GM23338 (cell line): Measurements from ENCODE around the gene CCAR1. TPM values are rescaled to one million over a fixed set of nuclear protein-coding genes. Genes with fewer than 3 reads are reported as not detected.
A peak's percentile ranks its signal among the peaks of the same experiment; 100 is the strongest.
"Not testable (repeated sequence)": the region's sequence is repeated elsewhere in the genome, so short reads cannot be mapped to it uniquely, and the experiment has no call there.

ENCODE experiments used
- ATAC-seq: fragments of 200-7000 bp; cut with Tn5 transposase; 3 replicates; pipeline ENCODE4 v1.9.1; 2020
- DNase-seq: peaks from one replicate; pipeline ENCODE4 v3.0.0-alpha.2; 2015; ENCODE audit warnings: low spot score
- H2AFZ ChIP-seq: fragments of 200-600 bp; sonication (generic); 2 replicates; pipeline ENCODE4 v1.8.0; 2016; ENCODE audit warnings: antibody characterized with exemption, mild to moderate bottlenecking, moderate library complexity
- H3F3A ChIP-seq: fragments of 200-600 bp; sonication (generic); replicated peaks from 2 replicates; pipeline ENCODE4 v1.8.0; 2017; ENCODE audit warnings: antibody characterized with exemption, mixed run types, low read depth
- H3K27ac ChIP-seq: fragments of 200-600 bp; sonication (generic); 2 replicates; pipeline ENCODE4 v1.6.1; 2016; ENCODE audit warnings: low read depth
- H3K27me3 ChIP-seq: fragments of 200-600 bp; sonication (generic); 2 replicates; pipeline ENCODE4 v1.8.0; 2016; ENCODE audit warnings: mild to moderate bottlenecking, mixed run types, moderate library complexity; ENCODE audit not compliant: insufficient read depth
- H3K36me3 ChIP-seq: fragments of 200-600 bp; sonication (generic); 2 replicates; pipeline ENCODE4 v1.8.0; 2016; ENCODE audit warnings: mild to moderate bottlenecking; ENCODE audit not compliant: insufficient read depth
- H3K4me1 ChIP-seq: fragments of 200-600 bp; sonication (generic); 2 replicates; pipeline ENCODE4 v1.8.0; 2016; ENCODE audit warnings: mild to moderate bottlenecking, moderate library complexity; ENCODE audit not compliant: insufficient read depth
- H3K4me2 ChIP-seq: fragments of 200-600 bp; sonication (generic); 2 replicates; pipeline ENCODE4 v1.7.1; 2017; ENCODE audit warnings: mixed run types
- H3K4me3 ChIP-seq: fragments of 200-600 bp; sonication (generic); 2 replicates; pipeline ENCODE4 v1.6.1; 2016; ENCODE audit warnings: mixed run types
- H3K79me2 ChIP-seq: fragments of 200-600 bp; sonication (generic); replicated peaks from 2 replicates; pipeline ENCODE4 v1.8.0; 2017; ENCODE audit warnings: mild to moderate bottlenecking; ENCODE audit not compliant: insufficient read depth
- H3K9me2 ChIP-seq: fragments of 200-600 bp; sonication (generic); 2 replicates; pipeline ENCODE4 v1.8.0; 2017; ENCODE audit not compliant: insufficient read depth
- H4K20me1 ChIP-seq: fragments of 200-600 bp; sonication (generic); replicated peaks from 2 replicates; pipeline ENCODE4 v1.8.0; 2017; ENCODE audit warnings: mild to moderate bottlenecking; ENCODE audit not compliant: insufficient read depth
- H3K27ac Mint-ChIP-seq: 2 replicates; pipeline ENCODE4 v1.8.0; 2020; ENCODE audit warnings: inconsistent platforms, mild to moderate bottlenecking, moderate library complexity, mixed read lengths
- H3K27me3 Mint-ChIP-seq: 3 replicates; pipeline ENCODE4 v1.8.0; 2022; ENCODE audit warnings: low read depth, mild to moderate bottlenecking, moderate library complexity, mixed read lengths, inconsistent platforms; ENCODE audit not compliant: insufficient read depth, poor library complexity
- H3K36me3 Mint-ChIP-seq: 3 replicates; pipeline ENCODE4 v1.8.0; 2021; ENCODE audit warnings: low read depth, mild to moderate bottlenecking, inconsistent platforms, moderate library complexity, mixed read lengths
- H3K4me1 Mint-ChIP-seq: 3 replicates; pipeline ENCODE4 v1.8.0; 2020; ENCODE audit warnings: mild to moderate bottlenecking, inconsistent platforms, mixed read lengths
- H3K4me3 Mint-ChIP-seq: 3 replicates; pipeline ENCODE4 v1.8.0; 2021; ENCODE audit warnings: moderate library complexity, mild to moderate bottlenecking, inconsistent platforms, mixed read lengths
- H3K9me3 Mint-ChIP-seq: 3 replicates; pipeline ENCODE4 v1.8.0; 2020; ENCODE audit warnings: moderate library complexity, mild to moderate bottlenecking, inconsistent platforms, mixed read lengths
- CREB1 ChIP-seq: fragments of 250-450 bp; sonication (Bioruptor Pico); IDR thresholded peaks from 2 replicates; pipeline ENCODE4 v1.5.0; 2020; ENCODE audit warnings: low read depth, mild to moderate bottlenecking, moderate library complexity
- EZH2 ChIP-seq: fragments of 200-600 bp; sonication (generic); IDR thresholded peaks from one replicate; pipeline ENCODE4 v1.8.0; 2017; ENCODE audit warnings: antibody characterized with exemption, mild to moderate bottlenecking, low read depth; ENCODE audit not compliant: unreplicated experiment
- EZH2phosphoT487 ChIP-seq: fragments of 200-600 bp; sonication (generic); IDR thresholded peaks from one replicate; pipeline ENCODE4 v1.8.1; 2018; ENCODE audit warnings: antibody characterized with exemption; ENCODE audit not compliant: unreplicated experiment
- JUNB ChIP-seq: IDR thresholded peaks from one replicate; pipeline ENCODE4 v1.6.1; 2016; ENCODE audit warnings: antibody characterized with exemption; ENCODE audit not compliant: unreplicated experiment
- NANOG ChIP-seq: IDR thresholded peaks from 2 replicates; pipeline ENCODE4 v1.6.1; 2016; ENCODE audit warnings: antibody characterized with exemption, borderline replicate concordance
- POLR2AphosphoS5 ChIP-seq: IDR thresholded peaks from 2 replicates; pipeline ENCODE4 v1.6.1; 2016; ENCODE audit warnings: antibody characterized with exemption, low read depth
- STAT1 ChIP-seq: IDR thresholded peaks from one replicate; pipeline ENCODE4 v1.6.1; 2016; ENCODE audit warnings: antibody characterized with exemption; ENCODE audit not compliant: unreplicated experiment
- ZNF114 ChIP-seq: fragments of 250-450 bp; sonication (Bioruptor Pico); IDR thresholded peaks from 2 replicates; pipeline ENCODE4 v1.5.0; 2020; ENCODE audit warnings: mild to moderate bottlenecking, moderate library complexity
- ZNF331 ChIP-seq: fragments of 250-450 bp; sonication (Bioruptor Pico); IDR thresholded peaks from 2 replicates; pipeline ENCODE4 v1.5.0; 2020; ENCODE audit warnings: low read depth, mild to moderate bottlenecking, moderate library complexity
- polyA plus RNA-seq: library from polyadenylated mRNA; unstranded; fragments of >200 nt; fragmentation: Nextera tagmentation; extraction: Ambion mirVana; gene quantifications from 2 replicates; pipeline ENCODE4 v1.2.1, GENCODE V29; 2016
- total RNA-seq: library from RNA; depleted of rRNA; stranded (reverse); fragments of >200 nt; shearing (Covaris generic); gene quantifications from 2 replicates; pipeline ENCODE4 v1.2.3, GENCODE V29; 2014
- TF ChIP-seq, protein P1 (sequence below): fragments of 250-450 bp; sonication (Bioruptor Pico); IDR thresholded peaks from 2 replicates; pipeline ENCODE4 v1.5.0; 2020; ENCODE audit warnings: mild to moderate bottlenecking, moderate library complexity
- TF ChIP-seq, protein P2 (sequence below): IDR thresholded peaks from 2 replicates; pipeline ENCODE4 v1.6.1; 2016; ENCODE audit warnings: antibody characterized with exemption
- TF ChIP-seq, protein P3 (sequence below), 2 experiments: fragments of 200-600 bp in 1 of 2; sonication (generic) in 1 of 2; conservative IDR thresholded peaks; 2 replicates each; pipeline versions ENCODE4 v1.5.1 to v1.6.1; 2016 to 2017; ENCODE audit warnings: antibody characterized with exemption in 2 of 2, low read depth in 2 of 2, mild to moderate bottlenecking in 2 of 2, moderate library complexity in 1 of 2

CCAR1 gene
- total and polyA plus RNA-seq, 2 experiments from 2014 or later: 118 to 121 TPM

DNA sequence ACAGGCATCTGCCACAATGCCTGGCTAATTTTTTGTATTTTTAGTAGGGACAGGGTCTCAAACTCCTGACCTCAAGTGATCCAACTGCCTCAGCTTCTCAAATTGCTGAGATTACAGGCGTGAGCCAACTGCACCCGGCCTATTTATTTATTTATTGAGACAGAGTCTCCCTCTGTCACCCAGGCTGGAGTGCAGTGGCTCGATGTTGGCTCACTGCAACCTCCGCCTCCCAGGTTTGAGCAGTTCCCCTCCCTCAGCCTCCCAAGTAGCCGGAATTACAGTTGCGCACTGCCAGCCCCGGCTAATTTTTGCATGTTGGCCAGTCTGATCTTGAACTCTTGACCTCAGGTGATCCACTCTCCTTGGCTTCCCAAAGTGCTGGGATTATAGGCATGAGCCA, 46.4 kb downstream of the CCAR1 start:
- Histone ChIP-seq H3K79me2 (peaks cover 21% of the 10 kb centered on the region), H4K20me1 (peaks cover 14% of the 10 kb centered on the region), H3K36me3 (peaks cover 84% of the 10 kb centered on the region), H3F3A (peaks cover 33% of the 10 kb centered on the region)
- not testable (repeated sequence) for H3K27me3 ChIP-seq, H3K4me1 Mint-ChIP-seq, DNase-seq, H3K27ac ChIP-seq, H3K9me3 Mint-ChIP-seq, H3K4me3 ChIP-seq, H3K27ac Mint-ChIP-seq, ATAC-seq, H3K9me2 ChIP-seq, H3K4me3 Mint-ChIP-seq, H3K4me1 ChIP-seq, H3K4me2 ChIP-seq, H2AFZ ChIP-seq, H3K27me3 Mint-ChIP-seq
- peak; percentile 29 for TF ChIP-seq EZH2phosphoT487
- H3K36me3 Mint-ChIP-seq: peaks cover 82% of the 10 kb centered on the region

DNA sequence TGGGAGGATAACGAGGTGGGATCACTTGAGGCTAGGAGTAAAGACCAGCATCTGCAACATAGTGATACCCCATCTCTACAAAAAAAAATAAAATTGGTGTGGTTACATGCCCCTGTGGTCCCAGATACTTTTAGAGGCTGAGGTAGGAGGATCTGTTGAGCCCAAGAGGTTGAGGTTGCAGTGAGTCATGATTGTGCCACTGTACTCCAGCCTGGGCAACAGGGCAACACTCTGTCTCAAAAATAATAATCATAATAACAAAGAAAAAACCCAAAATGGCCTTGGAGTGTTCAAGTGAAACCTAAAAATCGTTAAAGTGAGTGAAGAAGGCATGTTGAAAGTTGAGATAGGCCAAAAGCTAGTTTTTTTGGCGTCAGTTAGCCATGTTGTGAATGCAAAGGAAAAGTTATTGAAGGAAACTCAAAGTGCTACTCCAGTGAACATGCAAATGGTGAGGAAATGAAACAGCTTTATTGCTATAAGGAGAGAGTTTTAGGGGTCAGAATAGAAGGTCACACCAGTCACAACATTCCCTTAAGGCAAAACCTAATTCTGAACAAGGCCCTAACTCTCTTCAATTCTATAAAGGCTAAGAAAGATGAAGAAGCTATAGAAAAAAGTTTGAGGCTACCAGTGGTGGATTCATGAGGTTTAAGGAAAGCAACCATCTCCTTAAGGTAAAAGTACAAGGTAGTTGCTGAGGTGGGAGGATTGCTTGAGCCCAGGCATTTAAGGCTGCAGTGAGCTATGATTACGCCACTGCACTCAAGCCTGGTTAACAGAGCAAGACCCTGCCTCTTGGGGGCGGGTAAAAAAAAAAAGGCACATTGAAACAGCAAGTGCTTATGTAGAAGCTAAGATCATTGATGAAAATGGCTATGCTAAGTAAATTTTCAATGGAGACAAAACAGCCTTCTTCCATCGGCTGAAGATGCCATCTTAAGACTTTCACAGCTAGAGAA, 60.9 kb downstream of the CCAR1 start:
- no peaks in the 10 kb centered on the region for H3K4me1 ChIP-seq
- ATAC-seq (no peak; the same call in 2 of the 3 replicates), DNase-seq (no peak)
- Mint-ChIP-seq H3K4me1 (no peaks in the 10 kb centered on the region), H3K4me3 (no peak overlapping the region), H3K27me3 (peaks cover 11% of the 10 kb centered on the region), H3K9me3 (no peaks in the 10 kb centered on the region; the same call in 2 of the 3 replicates), H3K27ac (peak overlapping the region; percentile 39; the same call in 1 of the 2 replicates), H3K36me3 (peaks cover 90% of the 10 kb centered on the region)
- H3F3A ChIP-seq: peaks cover 19% of the 10 kb centered on the region
- peak overlapping the region; percentile 60 for H3K27ac ChIP-seq
- H2AFZ ChIP-seq: no peak overlapping the region
- peaks cover 34% of the 10 kb centered on the region for H3K36me3 ChIP-seq
- H3K27me3 ChIP-seq: no peaks in the 10 kb centered on the region
- H3K79me2 ChIP-seq: no peaks in the 10 kb centered on the region
- no peak overlapping the region for H3K4me2 ChIP-seq
- H4K20me1 ChIP-seq: peaks cover 4% of the 10 kb centered on the region; the same call in 1 of the 2 replicates
- H3K4me3 ChIP-seq: no peak overlapping the region
- no peaks in the 10 kb centered on the region for H3K9me2 ChIP-seq
- TF ChIP-seq, protein P1, sequence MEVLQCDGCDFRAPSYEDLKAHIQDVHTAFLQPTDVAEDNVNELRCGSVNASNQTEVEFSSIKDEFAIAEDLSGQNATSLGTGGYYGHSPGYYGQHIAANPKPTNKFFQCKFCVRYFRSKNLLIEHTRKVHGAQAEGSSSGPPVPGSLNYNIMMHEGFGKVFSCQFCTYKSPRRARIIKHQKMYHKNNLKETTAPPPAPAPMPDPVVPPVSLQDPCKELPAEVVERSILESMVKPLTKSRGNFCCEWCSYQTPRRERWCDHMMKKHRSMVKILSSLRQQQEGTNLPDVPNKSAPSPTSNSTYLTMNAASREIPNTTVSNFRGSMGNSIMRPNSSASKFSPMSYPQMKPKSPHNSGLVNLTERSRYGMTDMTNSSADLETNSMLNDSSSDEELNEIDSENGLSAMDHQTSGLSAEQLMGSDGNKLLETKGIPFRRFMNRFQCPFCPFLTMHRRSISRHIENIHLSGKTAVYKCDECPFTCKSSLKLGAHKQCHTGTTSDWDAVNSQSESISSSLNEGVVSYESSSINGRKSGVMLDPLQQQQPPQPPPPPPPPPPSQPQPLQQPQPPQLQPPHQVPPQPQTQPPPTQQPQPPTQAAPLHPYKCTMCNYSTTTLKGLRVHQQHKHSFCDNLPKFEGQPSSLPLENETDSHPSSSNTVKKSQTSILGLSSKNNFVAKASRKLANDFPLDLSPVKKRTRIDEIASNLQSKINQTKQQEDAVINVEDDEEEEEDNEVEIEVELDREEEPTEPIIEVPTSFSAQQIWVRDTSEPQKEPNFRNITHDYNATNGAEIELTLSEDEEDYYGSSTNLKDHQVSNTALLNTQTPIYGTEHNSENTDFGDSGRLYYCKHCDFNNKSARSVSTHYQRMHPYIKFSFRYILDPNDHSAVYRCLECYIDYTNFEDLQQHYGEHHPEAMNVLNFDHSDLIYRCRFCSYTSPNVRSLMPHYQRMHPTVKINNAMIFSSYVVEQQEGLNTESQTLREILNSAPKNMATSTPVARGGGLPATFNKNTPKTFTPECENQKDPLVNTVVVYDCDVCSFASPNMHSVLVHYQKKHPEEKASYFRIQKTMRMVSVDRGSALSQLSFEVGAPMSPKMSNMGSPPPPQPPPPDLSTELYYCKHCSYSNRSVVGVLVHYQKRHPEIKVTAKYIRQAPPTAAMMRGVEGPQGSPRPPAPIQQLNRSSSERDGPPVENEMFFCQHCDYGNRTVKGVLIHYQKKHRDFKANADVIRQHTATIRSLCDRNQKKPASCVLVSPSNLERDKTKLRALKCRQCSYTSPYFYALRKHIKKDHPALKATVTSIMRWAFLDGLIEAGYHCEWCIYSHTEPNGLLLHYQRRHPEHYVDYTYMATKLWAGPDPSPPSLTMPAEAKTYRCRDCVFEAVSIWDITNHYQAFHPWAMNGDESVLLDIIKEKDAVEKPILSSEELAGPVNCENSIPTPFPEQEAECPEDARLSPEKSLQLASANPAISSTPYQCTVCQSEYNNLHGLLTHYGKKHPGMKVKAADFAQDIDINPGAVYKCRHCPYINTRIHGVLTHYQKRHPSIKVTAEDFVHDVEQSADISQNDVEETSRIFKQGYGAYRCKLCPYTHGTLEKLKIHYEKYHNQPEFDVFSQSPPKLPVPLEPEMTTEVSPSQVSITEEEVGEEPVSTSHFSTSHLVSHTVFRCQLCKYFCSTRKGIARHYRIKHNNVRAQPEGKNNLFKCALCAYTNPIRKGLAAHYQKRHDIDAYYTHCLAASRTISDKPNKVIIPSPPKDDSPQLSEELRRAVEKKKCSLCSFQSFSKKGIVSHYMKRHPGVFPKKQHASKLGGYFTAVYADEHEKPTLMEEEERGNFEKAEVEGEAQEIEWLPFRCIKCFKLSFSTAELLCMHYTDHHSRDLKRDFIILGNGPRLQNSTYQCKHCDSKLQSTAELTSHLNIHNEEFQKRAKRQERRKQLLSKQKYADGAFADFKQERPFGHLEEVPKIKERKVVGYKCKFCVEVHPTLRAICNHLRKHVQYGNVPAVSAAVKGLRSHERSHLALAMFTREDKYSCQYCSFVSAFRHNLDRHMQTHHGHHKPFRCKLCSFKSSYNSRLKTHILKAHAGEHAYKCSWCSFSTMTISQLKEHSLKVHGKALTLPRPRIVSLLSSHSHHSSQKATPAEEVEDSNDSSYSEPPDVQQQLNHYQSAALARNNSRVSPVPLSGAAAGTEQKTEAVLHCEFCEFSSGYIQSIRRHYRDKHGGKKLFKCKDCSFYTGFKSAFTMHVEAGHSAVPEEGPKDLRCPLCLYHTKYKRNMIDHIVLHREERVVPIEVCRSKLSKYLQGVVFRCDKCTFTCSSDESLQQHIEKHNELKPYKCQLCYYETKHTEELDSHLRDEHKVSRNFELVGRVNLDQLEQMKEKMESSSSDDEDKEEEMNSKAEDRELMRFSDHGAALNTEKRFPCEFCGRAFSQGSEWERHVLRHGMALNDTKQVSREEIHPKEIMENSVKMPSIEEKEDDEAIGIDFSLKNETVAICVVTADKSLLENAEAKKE: no peak
- TF ChIP-seq STAT1 (no peak), CREB1 (no peak), ZNF331 (CRISPR knock-in tag) (no peak), EZH2phosphoT487 (no peak), EZH2 (no peak), POLR2AphosphoS5 (no peak), NANOG (no peak), ZNF114 (CRISPR knock-in tag) (no peak), JUNB (no peak)
- TF ChIP-seq, protein P2, sequence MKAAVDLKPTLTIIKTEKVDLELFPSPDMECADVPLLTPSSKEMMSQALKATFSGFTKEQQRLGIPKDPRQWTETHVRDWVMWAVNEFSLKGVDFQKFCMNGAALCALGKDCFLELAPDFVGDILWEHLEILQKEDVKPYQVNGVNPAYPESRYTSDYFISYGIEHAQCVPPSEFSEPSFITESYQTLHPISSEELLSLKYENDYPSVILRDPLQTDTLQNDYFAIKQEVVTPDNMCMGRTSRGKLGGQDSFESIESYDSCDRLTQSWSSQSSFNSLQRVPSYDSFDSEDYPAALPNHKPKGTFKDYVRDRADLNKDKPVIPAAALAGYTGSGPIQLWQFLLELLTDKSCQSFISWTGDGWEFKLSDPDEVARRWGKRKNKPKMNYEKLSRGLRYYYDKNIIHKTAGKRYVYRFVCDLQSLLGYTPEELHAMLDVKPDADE: no peak
- TF ChIP-seq, protein P3, sequence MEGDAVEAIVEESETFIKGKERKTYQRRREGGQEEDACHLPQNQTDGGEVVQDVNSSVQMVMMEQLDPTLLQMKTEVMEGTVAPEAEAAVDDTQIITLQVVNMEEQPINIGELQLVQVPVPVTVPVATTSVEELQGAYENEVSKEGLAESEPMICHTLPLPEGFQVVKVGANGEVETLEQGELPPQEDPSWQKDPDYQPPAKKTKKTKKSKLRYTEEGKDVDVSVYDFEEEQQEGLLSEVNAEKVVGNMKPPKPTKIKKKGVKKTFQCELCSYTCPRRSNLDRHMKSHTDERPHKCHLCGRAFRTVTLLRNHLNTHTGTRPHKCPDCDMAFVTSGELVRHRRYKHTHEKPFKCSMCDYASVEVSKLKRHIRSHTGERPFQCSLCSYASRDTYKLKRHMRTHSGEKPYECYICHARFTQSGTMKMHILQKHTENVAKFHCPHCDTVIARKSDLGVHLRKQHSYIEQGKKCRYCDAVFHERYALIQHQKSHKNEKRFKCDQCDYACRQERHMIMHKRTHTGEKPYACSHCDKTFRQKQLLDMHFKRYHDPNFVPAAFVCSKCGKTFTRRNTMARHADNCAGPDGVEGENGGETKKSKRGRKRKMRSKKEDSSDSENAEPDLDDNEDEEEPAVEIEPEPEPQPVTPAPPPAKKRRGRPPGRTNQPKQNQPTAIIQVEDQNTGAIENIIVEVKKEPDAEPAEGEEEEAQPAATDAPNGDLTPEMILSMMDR (conservative IDR thresholded peaks at IDR 0.05; ENCODE audit: low read depth in 2 of 2): no peak
